BE2C (cell line): ENCODE data around the gene IFFO2.
A peak's percentile ranks its signal among the peaks of the same experiment; 100 is the strongest.

Experiments used
- DNase-seq: peaks from one replicate; pipeline ENCODE4 v3.0.0-alpha.2; 2020
- H3K27me3 ChIP-seq: fragments of 250-450 bp; sonication (Bioruptor Pico); 2 replicates; pipeline ENCODE4 v1.5.1; 2020; ENCODE audit warnings: mild to moderate bottlenecking
- H3K36me3 ChIP-seq: fragments of 250-450 bp; sonication (Bioruptor Pico); 2 replicates; pipeline ENCODE4 v1.5.1; 2020; ENCODE audit warnings: mild to moderate bottlenecking
- H3K4me1 ChIP-seq: fragments of 250-450 bp; sonication (Bioruptor Pico); 2 replicates; pipeline ENCODE4 v1.5.1; 2020
- H3K4me3 ChIP-seq: 2 replicates; pipeline ENCODE4 v1.5.1; 2011; ENCODE audit warnings: low read depth, low read length
- H3K9me3 ChIP-seq: fragments of 250-450 bp; sonication (Bioruptor Pico); 2 replicates; pipeline ENCODE4 v1.5.1; 2020
- CTCF ChIP-seq: IDR thresholded peaks from 2 replicates; pipeline ENCODE4 v1.5.1; 2012; ENCODE audit warnings: mild to moderate bottlenecking, low read depth, low read length

IFFO2 gene

GRCh38 chr1:18947570-18947969 lies 8.9 kb downstream of the IFFO2 start:
- Histone ChIP-seq H3K4me1 (no peaks in the 10 kb centered on the region), H3K4me3 (no peak overlapping the region), H3K36me3 (no peaks in the 10 kb centered on the region), H3K27me3 (no peaks in the 10 kb centered on the region), H3K9me3 (no peaks in the 10 kb centered on the region)
- no peak for DNase-seq
- no peak for TF ChIP-seq CTCF

GRCh38 chr1:18946550-18947381 lies 9.7 kb downstream of the IFFO2 start:
- Histone ChIP-seq H3K36me3 (no peaks in the 10 kb centered on the region), H3K27me3 (no peaks in the 10 kb centered on the region), H3K4me3 (no peak overlapping the region), H3K4me1 (no peaks in the 10 kb centered on the region), H3K9me3 (no peaks in the 10 kb centered on the region)
- no peak for TF ChIP-seq CTCF
- no peak for DNase-seq

GRCh38 chr1:18945401-18945849 lies 11.1 kb downstream of the IFFO2 start:
- no peak overlapping the region for H3K4me3 ChIP-seq
- no peak for TF ChIP-seq CTCF
- peak; percentile 21 for DNase-seq
- H3K27me3 ChIP-seq, result no peaks in the 10 kb centered on the region
- no peaks in the 10 kb centered on the region for H3K9me3 ChIP-seq
- no peaks in the 10 kb centered on the region for H3K36me3 ChIP-seq
- no peaks in the 10 kb centered on the region for H3K4me1 ChIP-seq

DNA sequence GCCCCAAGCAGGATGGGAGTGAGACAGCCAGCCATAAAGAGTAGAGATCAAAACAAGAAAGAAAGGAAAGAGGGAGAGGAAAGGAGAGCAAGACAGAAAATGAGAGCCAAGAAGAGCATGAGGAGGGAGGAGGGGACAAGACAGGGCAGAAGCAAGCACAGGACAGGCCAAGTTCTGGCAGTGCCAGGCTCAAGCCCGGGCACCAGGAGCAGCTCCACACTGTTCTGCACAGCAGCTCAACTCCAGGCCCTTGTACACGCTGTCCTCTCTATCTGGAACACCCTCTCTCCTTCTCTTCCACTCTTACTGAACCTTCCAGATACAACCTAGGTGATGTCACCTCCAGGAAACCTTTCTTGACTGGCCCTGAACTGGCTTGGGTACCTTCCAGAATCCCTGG lies 11.7 kb downstream of the IFFO2 start:
- Histone ChIP-seq H3K4me3 (no peak overlapping the region), H3K27me3 (no peaks in the 10 kb centered on the region), H3K4me1 (no peaks in the 10 kb centered on the region), H3K9me3 (no peaks in the 10 kb centered on the region), H3K36me3 (no peaks in the 10 kb centered on the region)
- no peak for DNase-seq
- no peak for TF ChIP-seq CTCF

- DNase-seq, result no peak
- no peak for TF ChIP-seq CTCF
- Histone ChIP-seq H3K4me3 (no peak overlapping the region), H3K4me1 (no peaks in the 10 kb centered on the region), H3K9me3 (no peaks in the 10 kb centered on the region), H3K27me3 (no peaks in the 10 kb centered on the region), H3K36me3 (no peaks in the 10 kb centered on the region)
These were observed 12.4 kb downstream of the IFFO2 start for GRCh38 chr1:18943914-18944572.

DNA sequence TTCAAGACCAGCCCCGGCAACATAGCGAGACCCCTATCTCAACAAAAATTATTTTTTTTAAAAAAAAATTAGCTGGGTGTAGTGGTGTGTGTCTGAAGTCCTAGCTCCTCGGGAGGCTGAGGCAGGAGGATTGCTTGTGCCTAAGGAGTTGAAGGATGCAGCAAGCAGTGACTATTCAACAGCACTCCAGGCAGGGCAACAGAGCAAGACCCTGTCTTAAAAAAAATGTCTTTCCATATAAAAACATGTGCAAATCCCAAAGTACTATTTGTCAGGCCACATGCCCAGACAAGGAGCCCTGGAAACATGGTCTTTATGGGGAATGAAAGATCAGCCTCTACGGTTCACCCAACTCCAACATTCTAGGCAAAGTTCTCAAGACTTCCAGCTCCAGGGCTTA lies 13.3 kb downstream of the IFFO2 start:
- TF ChIP-seq CTCF, result no peak

More for the DNA sequence above, 13.3 kb downstream of the IFFO2 start:
- no peak overlapping the region for H3K4me3 ChIP-seq
- no peaks in the 10 kb centered on the region for H3K4me1 ChIP-seq
- H3K36me3 ChIP-seq, result no peaks in the 10 kb centered on the region
- no peak for DNase-seq
- H3K27me3 ChIP-seq, result no peaks in the 10 kb centered on the region
- no peaks in the 10 kb centered on the region for H3K9me3 ChIP-seq
